GM03348 (cell line): ENCODE data around the gene CMSS1.

ENCODE experiments used
- DNase-seq: peaks from one replicate; pipeline ENCODE4 v3.0.0; 2012; ENCODE audit warnings: low spot score

The CMSS1 gene

GRCh38 chr3:100183608-100184125 lies 366.0 kb downstream of the CMSS1 start:
- DNase-seq = no peak

DNA sequence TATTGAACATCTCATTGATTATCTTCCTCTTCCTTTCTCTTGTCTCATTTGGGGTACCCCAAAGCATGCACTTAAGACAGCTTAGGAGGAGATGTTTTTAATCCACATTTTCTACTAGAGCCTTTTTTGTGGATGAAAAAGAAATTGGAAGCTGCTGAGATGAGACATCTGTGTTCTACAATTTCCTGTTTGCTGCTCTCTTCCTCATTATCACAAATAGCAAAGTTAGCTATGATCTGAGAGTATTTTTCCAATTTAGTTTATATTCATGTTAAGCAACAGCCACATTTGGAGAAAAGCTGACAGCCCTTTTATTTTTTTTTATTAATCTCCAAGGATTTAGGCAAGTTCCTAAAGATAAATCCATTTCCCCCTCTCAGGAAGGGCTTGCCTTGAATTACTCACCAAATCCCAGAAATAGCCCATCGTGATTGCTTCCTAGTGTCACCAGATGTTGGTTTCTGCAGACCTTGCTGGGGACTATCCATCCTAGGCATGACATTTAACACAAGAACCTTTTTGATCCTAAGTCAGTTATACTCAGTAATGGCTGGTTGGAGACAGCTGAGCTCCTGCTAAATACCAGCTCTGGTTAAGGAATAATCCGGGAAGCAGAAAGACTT lies 367.4 kb downstream of the CMSS1 start:
- DNase-seq = peak; percentile 53

DNA sequence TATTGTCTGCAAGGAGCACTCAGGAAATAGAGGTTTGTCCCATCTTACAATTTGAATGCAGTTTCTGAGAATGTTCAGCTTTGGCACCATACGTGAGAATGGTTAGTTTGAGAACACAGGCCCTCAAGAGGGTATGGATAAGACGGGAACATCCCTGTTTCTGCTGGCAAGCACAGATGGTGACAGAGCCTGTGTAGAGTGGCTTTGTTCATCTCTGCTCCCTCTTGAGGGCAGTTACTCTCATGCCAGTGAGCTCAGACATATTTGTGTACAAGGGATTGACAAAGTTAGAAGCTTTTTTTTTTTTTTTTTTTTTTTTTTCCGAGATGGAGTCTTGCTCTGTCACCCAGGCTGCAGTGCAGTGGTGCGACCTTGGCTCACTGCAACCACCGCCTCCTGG lies 368.2 kb downstream of the CMSS1 start:
- peak; percentile 36 for DNase-seq

DNA sequence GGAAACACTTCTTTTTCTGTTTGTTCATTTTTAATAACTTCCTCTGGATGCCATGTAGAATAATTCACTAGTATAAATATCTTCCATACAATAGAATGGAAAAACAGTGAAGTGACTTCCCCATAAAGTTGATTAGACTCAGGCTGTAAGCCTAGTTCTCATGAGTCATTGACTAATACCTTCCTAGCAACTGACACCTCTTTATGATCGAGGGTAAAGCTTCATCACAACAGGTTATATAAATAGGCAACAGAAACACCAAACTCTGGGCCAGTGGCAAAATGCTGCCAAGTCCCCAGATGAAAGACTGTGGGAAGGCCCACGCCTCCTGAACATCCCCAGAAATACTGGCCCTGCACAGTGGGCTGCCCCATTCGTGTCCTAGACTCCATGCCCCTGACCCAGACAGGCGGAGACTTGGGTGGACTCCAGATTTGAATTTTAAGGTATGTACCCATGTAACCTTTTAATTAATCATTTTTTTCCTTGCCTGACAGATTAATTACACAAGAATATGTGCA lies 371.8 kb downstream of the CMSS1 start:
- no peak for DNase-seq

GRCh38 chr3:100195375-100195774 lies 377.7 kb downstream of the CMSS1 start:
- peak; percentile 21 for DNase-seq

GRCh38 chr3:100197876-100198275 lies 380.2 kb downstream of the CMSS1 start:
- DNase-seq = no peak

GRCh38 chr3:100198579-100199269 lies 381.1 kb downstream of the CMSS1 start:
- no peak for DNase-seq

- no peak for DNase-seq
These were observed 387.5 kb downstream of the CMSS1 start for GRCh38 chr3:100205171-100205570.

GRCh38 chr3:100206687-100207086 lies 389.0 kb downstream of the CMSS1 start:
- no peak for DNase-seq

DNA sequence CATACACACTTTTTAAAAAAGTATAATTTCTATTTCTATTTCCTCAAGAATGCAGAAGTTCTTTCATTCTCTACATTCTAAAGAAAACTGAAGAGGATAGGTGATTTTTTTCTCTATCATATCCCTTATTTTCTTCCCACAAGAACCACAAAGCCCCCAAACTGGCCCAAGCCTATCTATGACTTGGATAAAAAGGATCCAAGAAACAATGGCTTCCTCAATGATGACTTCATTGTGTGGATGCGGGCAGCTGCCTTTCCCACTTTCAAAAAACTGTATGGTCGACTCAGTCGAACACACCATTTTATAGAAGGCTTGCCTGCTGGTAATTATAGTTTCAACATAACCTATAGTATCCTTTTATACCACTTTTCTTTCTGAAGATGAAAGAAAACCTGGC lies 390.2 kb downstream of the CMSS1 start:
- no peak for DNase-seq

GRCh38 chr3:100209169-100209568 lies 391.5 kb downstream of the CMSS1 start:
- no peak for DNase-seq

- peak; percentile 15 for DNase-seq
These were observed 392.5 kb downstream of the CMSS1 start for GRCh38 chr3:100209948-100210771.

DNA sequence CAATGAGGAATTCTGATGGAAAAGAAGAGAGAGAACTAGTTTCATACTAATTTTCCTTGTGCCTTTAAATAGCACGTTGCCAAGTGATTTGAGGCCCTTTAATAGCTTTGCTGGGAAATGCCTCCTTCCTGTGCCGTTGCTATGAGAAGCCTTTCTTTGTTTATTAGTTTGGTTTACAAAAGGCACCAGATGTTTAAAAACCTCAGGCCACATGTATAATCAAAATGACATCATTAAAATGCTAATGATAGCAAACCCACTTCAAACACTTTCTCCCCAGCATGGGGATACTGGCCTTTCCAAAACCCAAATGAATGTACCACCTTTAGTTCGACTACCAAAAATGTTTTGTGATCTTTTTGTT lies 393.1 kb downstream of the CMSS1 start:
- DNase-seq = peak; percentile 60

GRCh38 chr3:100213891-100214573 lies 396.4 kb downstream of the CMSS1 start:
- peak; percentile 25 for DNase-seq

DNA sequence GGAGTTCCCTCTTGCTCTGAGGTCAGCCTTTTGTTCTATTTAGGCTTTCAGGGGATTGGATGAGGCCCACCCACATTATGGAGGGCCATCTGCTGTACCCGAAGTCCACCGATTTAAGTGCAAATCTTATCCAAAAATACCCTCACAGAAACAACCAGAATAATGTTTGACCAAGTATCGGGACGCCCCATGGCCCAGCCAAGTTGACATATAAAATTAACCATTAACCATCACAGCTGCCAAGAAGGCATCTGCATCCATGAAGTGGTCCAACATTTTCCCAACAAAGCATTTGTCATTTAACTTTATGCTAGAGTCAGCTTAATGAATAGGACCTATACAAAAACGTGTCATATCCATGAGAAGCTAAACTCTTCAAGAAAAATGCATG lies 396.9 kb downstream of the CMSS1 start:
- DNase-seq = no peak

DNA sequence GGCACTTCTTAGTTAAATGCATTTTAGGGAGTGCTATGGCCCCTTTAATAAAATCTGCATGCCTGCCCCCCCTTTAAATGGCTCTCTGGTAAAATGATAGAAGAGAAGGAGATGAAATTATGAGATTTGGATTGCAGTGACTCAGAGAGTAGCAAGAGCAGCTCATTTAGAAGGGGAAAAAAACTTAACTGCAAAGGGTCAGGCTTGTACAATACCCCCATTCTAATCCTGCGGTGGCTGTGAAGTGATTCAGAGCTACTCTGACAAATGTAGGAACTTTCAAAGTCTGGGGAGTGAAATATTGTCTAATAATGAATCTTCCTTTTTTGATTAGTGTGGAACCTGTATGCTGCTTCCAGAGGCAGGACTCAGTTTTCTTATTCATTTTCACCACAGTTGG lies 399.1 kb downstream of the CMSS1 start:
- no peak for DNase-seq

DNA sequence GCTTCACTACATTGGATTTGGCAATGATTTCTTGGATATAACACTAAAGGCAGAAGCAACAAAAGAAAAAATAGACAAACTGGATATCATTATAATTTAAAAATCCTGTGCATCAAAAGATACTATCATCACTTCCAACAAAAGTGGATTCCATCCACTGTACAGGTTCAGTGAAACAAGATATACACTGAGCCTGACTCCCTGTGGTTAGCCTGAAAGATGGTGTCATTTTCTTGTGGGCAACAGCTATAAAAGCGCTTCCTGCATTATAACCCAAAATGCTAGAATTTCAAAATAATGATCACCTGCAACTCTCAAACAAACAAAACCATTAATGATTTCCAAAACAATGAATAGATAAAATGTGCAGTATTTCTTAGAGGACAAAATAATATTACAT lies 403.5 kb downstream of the CMSS1 start:
- DNase-seq = no peak

- no peak for DNase-seq
These were observed 407.5 kb downstream of the CMSS1 start for GRCh38 chr3:100225193-100225592.

DNA sequence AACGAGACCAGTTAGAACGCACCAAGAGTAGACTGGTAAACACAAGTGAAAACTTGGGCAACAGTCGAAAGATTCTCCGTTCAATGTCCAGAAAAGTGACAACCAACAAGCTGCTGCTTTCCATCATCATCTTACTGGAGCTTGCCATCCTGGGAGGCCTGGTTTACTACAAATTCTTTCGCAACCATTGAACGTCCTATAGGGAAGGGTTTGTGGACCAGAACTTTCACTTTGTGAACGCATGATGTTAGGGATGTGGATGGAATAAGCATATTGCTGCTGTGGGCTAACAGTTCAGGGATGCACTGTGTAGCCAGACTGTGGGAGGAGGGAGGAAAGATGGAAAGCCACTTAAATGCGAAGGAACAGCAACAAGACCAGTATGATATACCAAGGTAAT lies 408.2 kb downstream of the CMSS1 start:
- no peak for DNase-seq

GRCh38 chr3:100226712-100227429 lies 409.2 kb downstream of the CMSS1 start:
- peak; percentile 67 for DNase-seq

DNA sequence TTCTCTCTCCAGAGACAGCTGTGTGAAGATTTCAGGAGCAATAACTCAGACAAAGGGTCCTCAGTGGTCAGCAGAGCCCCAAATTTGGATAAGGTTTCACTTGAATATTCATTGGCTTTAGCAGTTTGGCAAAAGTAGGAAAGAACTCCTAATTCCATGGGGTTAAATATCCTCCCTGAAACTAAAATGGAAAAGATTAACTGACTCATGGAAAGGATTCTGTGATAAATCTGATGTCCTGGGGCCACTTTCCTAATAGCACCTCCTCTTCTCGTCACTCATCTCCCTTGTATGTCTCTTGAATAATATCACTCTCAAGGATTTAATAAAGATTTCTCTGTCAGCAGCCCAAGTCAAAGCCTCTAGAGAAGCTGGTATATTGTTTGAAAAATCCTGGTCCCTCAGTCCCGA lies 409.9 kb downstream of the CMSS1 start:
- DNase-seq = no peak
